CD4-positive, alpha-beta T cell treated with Interleukin-15 for 1 hour (primary cell): ENCODE measurements around the gene ZFPL1.

ENCODE experiments used
- DNase-seq: peaks from one replicate; pipeline ENCODE4 v3.0.0-alpha.2; 2020

ZFPL1 gene

GRCh38 chr11:65130631-65131416, 46.8 kb downstream of the ZFPL1 start:
- DNase-seq, result no peak

GRCh38 chr11:65131417-65131776, 47.4 kb downstream of the ZFPL1 start:
- no peak for DNase-seq

GRCh38 chr11:65131895-65132237, 47.8 kb downstream of the ZFPL1 start:
- no peak for DNase-seq

- DNase-seq, result peak; percentile 63
Measured at GRCh38 chr11:65132238-65132987, 48.4 kb downstream of the ZFPL1 start.

- peak; percentile 71 for DNase-seq
Measured at GRCh38 chr11:65132988-65133700, 49.1 kb downstream of the ZFPL1 start.

GRCh38 chr11:65133724-65134123, 49.7 kb downstream of the ZFPL1 start:
- DNase-seq, result no peak

- peak; percentile 89 for DNase-seq
Measured at GRCh38 chr11:65134240-65134951, 50.4 kb downstream of the ZFPL1 start, which contains the start of gene SYVN1. SYVN1 (minus strand) TSS chr11:65134519; CDS start chr11:65133601, 918 bp downstream.

- peak; percentile 91 for DNase-seq
Measured at GRCh38 chr11:65134952-65135632, 51.1 kb downstream of the ZFPL1 start.

GRCh38 chr11:65135633-65136145, 51.7 kb downstream of the ZFPL1 start:
- DNase-seq, result no peak

- DNase-seq, result no peak
Measured at GRCh38 chr11:65136515-65137096, 52.6 kb downstream of the ZFPL1 start.
